D721Med (cell line): Measurements from ENCODE around the gene HS3ST6.

Experiments used
- DNase-seq: peaks from one replicate; pipeline ENCODE4 v3.0.0; 2011; ENCODE audit warnings: low spot score; ENCODE audit not compliant: insufficient read length
- FAIRE-seq: peaks from 2 replicates; lab custom pipeline; 2011; peaks lifted over from hg19 to GRCh38; lab: Jason Lieb, UNC
- TF ChIP-seq, protein P1 (sequence below): IDR thresholded peaks from 2 replicates; pipeline ENCODE4 v1.5.1; 2012; ENCODE audit warnings: mild to moderate bottlenecking, control low read depth; ENCODE audit not compliant: insufficient read depth; ENCODE audit errors: missing control alignments

Gene HS3ST6

DNA sequence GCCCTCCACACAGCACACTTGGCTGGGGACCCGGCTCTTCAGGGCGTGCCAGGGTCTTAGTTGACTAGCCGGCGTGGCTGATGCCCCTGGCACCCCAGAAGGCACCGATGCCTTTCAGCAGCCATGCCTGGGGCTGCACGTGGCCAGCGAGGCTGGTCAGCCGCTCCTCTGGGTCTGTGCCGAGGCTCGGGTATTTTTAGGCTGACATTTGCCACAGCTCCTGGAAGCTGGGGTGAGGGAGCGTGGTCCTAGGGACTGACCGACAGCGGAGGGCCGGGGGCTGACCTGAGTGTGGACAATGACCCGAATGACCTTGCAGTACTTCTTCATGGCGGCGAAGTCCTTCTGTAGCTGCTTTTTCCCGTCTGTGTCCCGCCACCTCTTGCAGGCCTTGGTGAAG lies 32.3 kb upstream of the HS3ST6 start:
- DNase-seq (no peak), FAIRE-seq (no peak)
- TF ChIP-seq, protein P1, sequence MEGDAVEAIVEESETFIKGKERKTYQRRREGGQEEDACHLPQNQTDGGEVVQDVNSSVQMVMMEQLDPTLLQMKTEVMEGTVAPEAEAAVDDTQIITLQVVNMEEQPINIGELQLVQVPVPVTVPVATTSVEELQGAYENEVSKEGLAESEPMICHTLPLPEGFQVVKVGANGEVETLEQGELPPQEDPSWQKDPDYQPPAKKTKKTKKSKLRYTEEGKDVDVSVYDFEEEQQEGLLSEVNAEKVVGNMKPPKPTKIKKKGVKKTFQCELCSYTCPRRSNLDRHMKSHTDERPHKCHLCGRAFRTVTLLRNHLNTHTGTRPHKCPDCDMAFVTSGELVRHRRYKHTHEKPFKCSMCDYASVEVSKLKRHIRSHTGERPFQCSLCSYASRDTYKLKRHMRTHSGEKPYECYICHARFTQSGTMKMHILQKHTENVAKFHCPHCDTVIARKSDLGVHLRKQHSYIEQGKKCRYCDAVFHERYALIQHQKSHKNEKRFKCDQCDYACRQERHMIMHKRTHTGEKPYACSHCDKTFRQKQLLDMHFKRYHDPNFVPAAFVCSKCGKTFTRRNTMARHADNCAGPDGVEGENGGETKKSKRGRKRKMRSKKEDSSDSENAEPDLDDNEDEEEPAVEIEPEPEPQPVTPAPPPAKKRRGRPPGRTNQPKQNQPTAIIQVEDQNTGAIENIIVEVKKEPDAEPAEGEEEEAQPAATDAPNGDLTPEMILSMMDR = no peak

DNA sequence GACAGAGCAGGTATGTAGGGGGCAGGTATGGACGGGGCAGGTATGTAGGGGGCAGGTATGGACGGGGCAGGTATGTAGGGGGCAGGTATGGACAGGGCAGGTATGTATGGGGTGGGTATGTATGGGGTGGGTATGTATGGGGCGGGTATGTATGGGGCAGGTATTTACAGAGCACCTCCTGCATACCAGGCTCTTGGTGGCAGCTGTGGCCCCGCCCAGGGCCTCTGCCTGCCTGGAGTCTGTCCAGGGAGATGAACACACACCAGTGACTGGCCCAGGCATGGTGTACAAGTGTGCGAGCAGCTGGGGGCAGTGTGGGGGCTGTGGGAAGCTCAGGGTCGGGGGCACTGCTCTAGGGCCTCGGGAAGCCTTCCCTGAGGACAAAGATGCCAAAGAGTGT lies 31.8 kb upstream of the HS3ST6 start:
- DNase-seq (no peak), FAIRE-seq (no peak)
- TF ChIP-seq, protein P1 = no peak

DNA sequence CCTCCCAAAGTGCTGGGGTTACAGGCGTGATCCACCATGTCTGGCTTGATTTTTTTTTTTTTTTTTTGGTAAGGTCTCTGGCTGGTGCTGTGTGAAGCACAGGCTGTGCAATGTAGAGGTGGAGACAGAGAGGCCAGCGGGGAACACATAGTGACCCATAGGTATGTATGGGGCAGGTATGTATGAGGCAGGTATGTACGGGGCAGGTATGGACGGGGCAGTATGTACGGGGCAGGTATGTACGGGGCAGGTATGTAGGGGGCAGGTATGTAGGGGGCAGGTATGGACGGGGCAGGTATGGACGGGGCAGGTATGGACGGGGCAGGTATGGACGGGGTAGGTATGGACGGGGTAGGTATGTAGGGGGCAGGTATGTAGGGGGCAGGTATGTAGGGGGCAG lies 31.3 kb upstream of the HS3ST6 start:
- no peak for DNase-seq
- FAIRE-seq = no peak
- TF ChIP-seq, protein P1 = no peak

DNA sequence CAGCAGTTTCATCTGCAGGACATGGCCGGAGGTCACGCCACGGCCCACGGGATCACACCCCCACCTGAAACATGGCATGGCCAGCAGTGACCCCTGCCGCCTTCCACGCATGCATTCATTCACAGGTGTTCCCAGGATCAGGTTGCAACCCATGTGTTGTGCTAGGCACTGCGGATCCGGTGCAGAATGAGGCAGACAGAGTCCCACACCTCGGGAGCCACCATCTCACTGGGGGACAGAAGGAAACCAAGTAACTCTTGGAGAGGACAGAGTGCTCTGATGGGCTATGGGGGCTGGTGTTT lies 29.1 kb upstream of the HS3ST6 start:
- FAIRE-seq = no peak

DNA sequence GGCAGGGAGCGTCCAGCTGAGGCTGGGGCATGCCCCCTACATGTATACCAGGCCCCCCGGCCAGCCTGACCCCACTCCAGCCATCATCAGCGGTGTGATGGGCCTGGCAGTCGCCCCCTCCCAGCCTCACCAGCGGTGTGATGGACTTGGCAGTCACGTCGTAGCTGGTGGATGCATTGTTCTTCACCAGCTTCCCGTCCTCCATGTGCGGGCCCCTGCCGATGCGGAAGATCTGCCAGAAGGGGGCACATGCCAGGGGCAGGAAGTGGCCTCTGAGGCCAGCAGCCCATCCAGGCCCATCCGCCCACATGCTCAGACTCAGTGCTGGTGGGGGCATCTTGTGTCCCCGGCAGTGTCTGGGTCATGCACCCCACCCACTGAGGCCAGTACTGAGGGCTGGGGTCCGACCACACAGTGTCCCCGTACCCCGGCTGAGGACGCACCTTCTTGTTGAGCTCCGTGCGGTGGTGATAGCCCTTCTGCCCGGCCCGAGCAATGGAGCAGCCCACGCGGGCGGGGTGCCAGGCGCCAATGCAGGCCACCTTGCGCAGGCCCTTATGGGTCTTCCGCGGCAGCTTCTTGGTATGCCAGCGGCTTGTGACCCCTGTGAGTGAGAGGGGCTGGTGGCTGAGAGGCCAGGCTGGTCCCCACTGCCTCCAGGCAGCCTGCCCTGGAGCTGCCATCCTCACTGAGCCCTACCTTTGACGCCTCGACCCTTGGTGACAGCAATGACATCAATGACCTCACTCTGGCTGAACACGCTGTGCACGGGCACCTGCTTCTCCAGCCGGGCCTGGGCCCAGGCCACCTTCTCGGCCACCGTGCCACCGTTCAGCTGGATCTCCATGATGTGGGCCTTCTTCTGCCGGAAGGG lies 28.5 kb upstream of the HS3ST6 start:
- DNase-seq = no peak
- TF ChIP-seq, protein P1 = no peak
- FAIRE-seq = no peak

More for the DNA sequence above, 29.1 kb upstream of the HS3ST6 start:
- DNase-seq = no peak
- TF ChIP-seq, protein P1 = no peak

DNA sequence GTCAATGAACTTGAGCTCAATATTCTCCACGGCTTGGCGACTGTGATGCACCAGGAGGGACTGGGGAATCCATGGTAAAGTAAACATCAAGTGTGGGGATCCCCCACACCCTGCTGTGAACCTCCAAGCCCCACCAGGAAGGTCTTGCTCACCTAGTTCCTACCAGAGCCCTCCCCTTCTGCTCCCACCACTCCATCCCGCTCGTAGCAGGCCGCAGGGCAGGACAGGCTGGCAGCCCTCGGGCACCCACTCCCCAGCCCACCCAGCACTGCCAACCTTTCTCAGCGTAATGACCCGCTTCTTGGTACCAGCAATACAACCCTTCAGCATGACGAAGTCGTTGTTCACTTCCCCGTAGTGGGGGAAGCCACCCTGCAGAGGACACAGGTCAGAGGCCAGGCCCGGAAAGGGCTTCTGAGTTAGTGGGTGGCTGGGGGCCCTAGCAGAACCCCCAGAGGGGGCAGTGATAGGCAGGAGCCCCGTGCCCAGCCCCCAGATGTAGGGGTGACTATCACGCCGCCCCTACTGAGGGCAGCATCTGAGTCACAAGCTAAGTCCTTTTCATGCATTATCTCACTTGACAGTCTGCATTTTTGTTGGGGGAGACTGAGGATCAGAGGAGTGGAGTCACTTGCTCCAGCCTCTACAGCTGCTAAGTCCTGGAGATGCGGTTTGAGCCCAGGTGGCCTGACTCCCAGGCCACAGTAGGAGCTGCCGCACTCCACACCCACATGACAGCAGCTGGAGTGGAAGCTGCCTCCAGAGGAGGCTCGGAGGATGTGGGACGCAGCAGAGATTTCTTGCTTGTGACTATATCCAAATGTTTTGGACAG lies 27.6 kb upstream of the HS3ST6 start:
- no peak for FAIRE-seq
- no peak for DNase-seq
- TF ChIP-seq, protein P1 = no peak

DNA sequence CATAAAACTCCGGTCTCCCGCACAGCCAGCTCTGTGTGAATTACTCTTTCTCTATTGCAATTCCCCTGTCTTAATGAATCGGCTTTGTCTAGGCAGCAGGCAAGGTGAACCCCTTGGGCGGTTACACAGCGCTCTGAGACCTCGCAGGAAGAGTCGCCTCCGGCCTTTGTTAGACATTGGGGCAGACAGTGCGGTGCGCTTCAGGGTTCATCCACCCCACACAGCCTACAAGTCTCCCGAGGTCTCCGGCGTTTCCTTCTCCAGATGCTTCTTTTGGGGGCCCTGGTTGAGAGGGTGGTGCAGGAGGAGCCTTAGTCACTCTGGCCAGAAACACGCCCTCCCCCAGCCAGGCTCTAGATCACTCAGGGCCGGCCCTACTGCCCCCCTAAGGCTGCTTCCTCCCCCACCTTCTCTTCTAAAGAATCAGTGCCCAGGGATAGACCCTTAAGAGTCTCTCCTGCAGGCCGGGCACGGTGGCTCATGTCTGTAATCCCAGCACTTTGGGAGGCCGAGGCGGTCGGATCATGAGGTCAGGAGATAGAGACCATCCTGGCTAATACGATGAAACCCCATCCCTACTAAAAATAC lies 26.5 kb upstream of the HS3ST6 start:
- no peak for DNase-seq
- TF ChIP-seq, protein P1 = no peak
- FAIRE-seq = no peak
